Effector memory CD4-positive, alpha-beta T cell (primary cell): ENCODE measurements around the gene NEAT1.
A peak's percentile ranks its signal among the peaks of the same experiment; 100 is the strongest.

Experiments used
- DNase-seq, 3 donors: peaks; one replicate each; pipeline ENCODE4 v3.0.0-alpha.2; 2020
- H3K27ac ChIP-seq: 2 replicates; pipeline ENCODE4 v1.7.0; 2013; ENCODE audit warnings: mild to moderate bottlenecking, low read length, moderate library complexity; ENCODE audit not compliant: insufficient read depth, poor library complexity, severe bottlenecking
- H3K27me3 ChIP-seq: replicated peaks from 2 replicates; pipeline ENCODE4 v1.7.0; 2013; ENCODE audit warnings: mild to moderate bottlenecking, low read length; ENCODE audit not compliant: insufficient read depth, control insufficient read depth, poor library complexity, severe bottlenecking
- H3K36me3 ChIP-seq: 2 replicates; pipeline ENCODE4 v1.7.0; 2013; ENCODE audit warnings: mild to moderate bottlenecking, low read length, moderate library complexity; ENCODE audit not compliant: control insufficient read depth, insufficient read depth
- H3K4me1 ChIP-seq: 2 replicates; pipeline ENCODE4 v1.7.0; 2013; ENCODE audit warnings: low read length, mild to moderate bottlenecking; ENCODE audit not compliant: control insufficient read depth, insufficient read depth, poor library complexity, severe bottlenecking
- H3K4me3 ChIP-seq: 2 replicates; pipeline ENCODE4 v1.7.0; 2013; ENCODE audit warnings: low read length, low read depth, mild to moderate bottlenecking; ENCODE audit not compliant: insufficient read depth, poor library complexity, severe bottlenecking
- H3K9me3 ChIP-seq: 2 replicates; pipeline ENCODE4 v1.7.0; 2013; ENCODE audit warnings: mild to moderate bottlenecking, low read length, moderate library complexity; ENCODE audit not compliant: control insufficient read depth

Gene NEAT1

DNA sequence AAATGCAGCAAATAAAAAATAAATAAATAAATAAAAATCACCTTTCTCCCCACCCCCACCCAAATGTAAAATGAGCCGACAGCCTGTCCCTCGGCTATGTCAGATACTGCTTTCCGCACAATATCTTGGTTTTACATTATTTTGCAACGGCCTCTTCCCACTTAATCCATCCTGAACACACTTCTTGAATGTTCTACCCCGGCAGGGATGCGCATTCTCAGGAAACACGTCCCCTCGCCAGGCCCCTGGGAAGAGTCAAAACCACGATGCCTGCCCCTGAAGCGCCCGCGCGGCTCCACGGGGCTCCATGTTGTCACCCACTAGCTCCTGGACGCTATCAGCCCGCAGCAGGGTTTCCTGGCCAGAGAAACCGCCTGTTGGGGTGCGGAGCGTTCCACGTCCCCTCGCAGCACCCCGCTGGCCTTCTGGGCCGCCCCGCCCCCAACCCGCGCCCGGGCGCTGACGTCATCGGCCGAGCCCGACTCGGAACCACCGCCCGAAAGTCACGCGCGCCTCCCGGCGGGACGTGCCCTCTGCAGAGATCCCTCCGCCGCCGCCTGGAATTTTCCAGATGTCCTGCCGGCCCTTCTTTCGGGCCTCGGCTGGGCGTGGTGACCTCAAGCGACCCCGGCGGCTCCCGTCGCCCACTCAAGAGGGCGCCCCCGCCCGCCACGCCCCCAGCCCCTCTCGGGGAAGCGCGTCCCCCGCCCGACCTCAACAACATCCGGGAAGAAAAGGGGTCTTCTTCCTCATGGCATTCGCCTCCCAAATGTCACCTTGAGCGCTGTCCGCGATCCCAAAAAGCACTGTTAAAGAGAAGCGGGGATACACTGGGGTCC, 585 bp upstream of the NEAT1 start:
- H3K36me3 ChIP-seq: peaks cover 6% of the 10 kb centered on the region
- peaks cover 57% of the 10 kb centered on the region for H3K4me1 ChIP-seq
- H3K4me3 ChIP-seq: peak overlapping the region; percentile 80

DNA sequence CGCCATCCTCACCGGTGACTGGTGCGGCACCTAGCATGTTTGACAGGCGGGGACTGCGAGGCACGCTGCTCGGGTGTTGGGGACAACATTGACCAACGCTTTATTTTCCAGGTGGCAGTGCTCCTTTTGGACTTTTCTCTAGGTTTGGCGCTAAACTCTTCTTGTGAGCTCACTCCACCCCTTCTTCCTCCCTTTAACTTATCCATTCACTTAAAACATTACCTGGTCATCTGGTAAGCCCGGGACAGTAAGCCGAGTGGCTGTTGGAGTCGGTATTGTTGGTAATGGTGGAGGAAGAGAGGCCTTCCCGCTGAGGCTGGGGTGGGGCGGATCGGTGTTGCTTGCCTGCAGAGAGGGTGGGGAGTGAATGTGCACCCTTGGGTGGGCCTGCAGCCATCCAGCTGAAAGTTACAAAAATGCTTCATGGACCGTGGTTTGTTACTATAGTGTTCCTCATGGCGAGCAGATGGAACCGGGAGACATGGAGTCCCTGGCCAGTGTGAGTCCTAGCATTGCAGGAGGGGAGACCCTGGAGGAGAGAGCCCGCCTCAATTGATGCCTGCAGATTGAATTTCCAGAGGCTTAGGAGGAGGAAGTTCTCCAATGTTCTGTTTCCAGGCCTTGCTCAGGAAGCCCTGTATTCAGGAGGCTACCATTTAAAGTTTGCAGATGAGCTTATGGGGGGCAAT, 1.1 kb downstream of the NEAT1 start:
- no peak for DNase-seq
- no peaks in the 10 kb centered on the region for H3K9me3 ChIP-seq
- peak overlapping the region; percentile 99 for H3K27ac ChIP-seq
- H3K27me3 ChIP-seq: no peaks in the 10 kb centered on the region
- peaks cover 6% of the 10 kb centered on the region for H3K36me3 ChIP-seq
- H3K4me3 ChIP-seq: peak overlapping the region; percentile 80
- H3K4me1 ChIP-seq: peaks cover 58% of the 10 kb centered on the region

More for the DNA sequence above, 585 bp upstream of the NEAT1 start:
- H3K27ac ChIP-seq: peak overlapping the region; percentile 99
- peak; percentile 81 to 88 (median 86) for DNase-seq
- H3K27me3 ChIP-seq: no peaks in the 10 kb centered on the region
- H3K9me3 ChIP-seq: no peaks in the 10 kb centered on the region

DNA sequence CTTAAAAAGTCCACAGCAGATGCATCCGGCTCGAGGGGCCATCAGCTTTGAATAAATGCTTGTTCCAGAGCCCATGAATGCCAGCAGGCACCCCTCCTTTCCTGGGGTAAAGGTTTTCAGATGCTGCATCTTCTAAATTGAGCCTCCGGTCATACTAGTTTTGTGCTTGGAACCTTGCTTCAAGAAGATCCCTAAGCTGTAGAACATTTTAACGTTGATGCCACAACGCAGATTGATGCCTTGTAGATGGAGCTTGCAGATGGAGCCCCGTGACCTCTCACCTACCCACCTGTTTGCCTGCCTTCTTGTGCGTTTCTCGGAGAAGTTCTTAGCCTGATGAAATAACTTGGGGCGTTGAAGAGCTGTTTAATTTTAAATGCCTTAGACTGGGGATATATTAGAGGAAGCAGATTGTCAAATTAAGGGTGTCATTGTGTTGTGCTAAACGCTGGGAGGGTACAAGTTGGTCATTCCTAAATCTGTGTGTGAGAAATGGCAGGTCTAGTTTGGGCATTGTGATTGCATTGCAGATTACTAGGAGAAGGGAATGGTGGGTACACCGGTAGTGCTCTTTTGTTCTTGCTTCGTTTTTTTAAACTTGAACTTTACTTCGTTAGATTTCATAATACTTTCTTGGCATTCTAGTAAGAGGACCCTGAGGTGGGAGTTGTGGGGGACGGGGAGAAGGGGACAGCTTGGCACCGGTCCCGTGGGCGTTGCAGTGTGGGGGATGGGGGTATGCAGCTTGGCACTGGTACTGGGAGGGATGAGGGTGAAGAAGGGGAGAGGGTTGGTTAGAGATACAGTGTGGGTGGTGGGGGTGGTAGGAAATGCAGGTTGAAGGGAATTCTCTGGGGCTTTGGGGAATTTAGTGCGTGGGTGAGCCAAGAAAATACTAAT, 1.9 kb downstream of the NEAT1 start:
- H3K4me3 ChIP-seq: peak overlapping the region; percentile 80
- H3K36me3 ChIP-seq: peaks cover 6% of the 10 kb centered on the region
- H3K27ac ChIP-seq: peak overlapping the region; percentile 99
- H3K27me3 ChIP-seq: no peaks in the 10 kb centered on the region
- no peaks in the 10 kb centered on the region for H3K9me3 ChIP-seq
- DNase-seq: peak; percentile 32 to 44 (median 43)
- H3K4me1 ChIP-seq: peaks cover 54% of the 10 kb centered on the region

DNA sequence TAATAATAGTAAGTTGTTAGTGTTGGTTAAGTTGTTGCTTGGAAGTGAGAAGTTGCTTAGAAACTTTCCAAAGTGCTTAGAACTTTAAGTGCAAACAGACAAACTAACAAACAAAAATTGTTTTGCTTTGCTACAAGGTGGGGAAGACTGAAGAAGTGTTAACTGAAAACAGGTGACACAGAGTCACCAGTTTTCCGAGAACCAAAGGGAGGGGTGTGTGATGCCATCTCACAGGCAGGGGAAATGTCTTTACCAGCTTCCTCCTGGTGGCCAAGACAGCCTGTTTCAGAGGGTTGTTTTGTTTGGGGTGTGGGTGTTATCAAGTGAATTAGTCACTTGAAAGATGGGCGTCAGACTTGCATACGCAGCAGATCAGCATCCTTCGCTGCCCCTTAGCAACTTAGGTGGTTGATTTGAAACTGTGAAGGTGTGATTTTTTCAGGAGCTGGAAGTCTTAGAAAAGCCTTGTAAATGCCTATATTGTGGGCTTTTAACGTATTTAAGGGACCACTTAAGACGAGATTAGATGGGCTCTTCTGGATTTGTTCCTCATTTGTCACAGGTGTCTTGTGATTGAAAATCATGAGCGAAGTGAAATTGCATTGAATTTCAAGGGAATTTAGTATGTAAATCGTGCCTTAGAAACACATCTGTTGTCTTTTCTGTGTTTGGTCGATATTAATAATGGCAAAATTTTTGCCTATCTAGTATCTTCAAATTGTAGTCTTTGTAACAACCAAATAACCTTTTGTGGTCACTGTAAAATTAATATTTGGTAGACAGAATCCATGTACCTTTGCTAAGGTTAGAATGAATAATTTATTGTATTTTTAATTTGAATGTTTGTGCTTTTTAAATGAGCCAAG, 2.7 kb downstream of the NEAT1 start:
- peak overlapping the region; percentile 99 for H3K27ac ChIP-seq
- DNase-seq: peak; percentile 75 to 84 (median 78)

DNA sequence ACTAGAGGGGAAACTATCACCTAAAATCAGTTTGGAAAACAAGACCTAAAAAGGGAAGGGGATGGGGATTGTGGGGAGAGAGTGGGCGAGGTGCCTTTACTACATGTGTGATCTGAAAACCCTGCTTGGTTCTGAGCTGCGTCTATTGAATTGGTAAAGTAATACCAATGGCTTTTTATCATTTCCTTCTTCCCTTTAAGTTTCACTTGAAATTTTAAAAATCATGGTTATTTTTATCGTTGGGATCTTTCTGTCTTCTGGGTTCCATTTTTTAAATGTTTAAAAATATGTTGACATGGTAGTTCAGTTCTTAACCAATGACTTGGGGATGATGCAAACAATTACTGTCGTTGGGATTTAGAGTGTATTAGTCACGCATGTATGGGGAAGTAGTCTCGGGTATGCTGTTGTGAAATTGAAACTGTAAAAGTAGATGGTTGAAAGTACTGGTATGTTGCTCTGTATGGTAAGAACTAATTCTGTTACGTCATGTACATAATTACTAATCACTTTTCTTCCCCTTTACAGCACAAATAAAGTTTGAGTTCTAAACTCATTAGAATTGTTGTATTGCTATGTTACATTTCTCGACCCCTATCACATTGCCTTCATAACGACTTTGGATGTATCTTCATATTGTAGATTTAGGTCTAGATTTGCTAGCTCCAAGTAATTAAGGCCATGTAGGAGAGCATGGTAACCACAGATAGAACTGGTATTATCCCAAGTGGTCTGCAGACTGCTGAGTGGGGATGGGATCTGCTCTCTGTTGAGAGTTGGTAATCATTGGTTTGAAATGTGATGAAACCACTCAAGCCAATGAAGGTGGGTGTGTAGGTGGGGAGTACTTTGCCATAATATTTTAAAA, 3.6 kb downstream of the NEAT1 start:
- Histone ChIP-seq H3K9me3 (no peaks in the 10 kb centered on the region), H3K36me3 (peaks cover 6% of the 10 kb centered on the region), H3K27me3 (no peaks in the 10 kb centered on the region), H3K4me1 (peaks cover 46% of the 10 kb centered on the region), H3K4me3 (peak overlapping the region; percentile 80), H3K27ac (peak overlapping the region; percentile 99)
- DNase-seq: no peak

More for the DNA sequence above, 2.7 kb downstream of the NEAT1 start:
- no peaks in the 10 kb centered on the region for H3K9me3 ChIP-seq
- no peaks in the 10 kb centered on the region for H3K27me3 ChIP-seq
- H3K4me3 ChIP-seq: peak overlapping the region; percentile 80
- H3K36me3 ChIP-seq: peaks cover 6% of the 10 kb centered on the region
- peaks cover 52% of the 10 kb centered on the region for H3K4me1 ChIP-seq

DNA sequence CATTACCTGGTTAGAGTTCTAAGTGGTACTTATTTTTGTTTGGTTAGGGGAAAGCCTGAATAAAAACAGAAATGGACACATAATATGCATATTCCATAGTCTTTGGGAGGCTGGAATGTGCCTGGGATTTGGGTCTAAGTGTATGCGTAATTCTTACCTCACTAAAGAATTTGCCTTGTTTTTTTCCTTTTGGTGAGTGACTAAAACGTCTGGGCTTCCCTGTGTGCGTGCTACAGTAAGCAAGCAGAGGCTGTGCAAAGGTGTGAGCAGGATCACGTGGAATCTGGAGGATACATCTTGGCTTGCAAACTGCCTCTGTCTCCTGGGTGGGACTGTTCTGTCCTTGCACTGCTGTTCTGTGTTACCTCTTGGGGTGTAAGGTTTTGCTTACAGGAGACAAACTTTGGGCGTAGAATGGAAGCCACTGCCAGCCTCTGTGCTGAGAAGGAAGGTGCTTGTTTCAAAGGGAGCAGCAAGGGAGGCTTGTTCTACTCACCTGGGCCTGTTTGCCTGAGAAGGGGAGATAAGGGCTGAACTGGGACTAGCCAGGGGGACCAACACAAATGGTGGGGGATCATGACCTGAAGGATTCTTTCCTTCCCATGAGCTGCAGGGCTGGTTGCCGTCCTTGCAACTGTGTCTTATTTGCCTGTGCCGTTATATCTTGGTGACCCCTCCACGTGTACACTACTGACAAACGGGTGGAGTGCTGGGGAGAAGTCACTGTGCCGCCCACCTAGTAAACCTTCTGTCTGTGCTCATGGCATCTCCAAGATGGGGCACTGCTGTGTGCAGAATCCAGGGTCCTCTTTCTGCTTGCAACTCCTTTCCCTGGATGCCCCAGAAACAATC, 4.5 kb downstream of the NEAT1 start:
- H3K4me1 ChIP-seq: peaks cover 44% of the 10 kb centered on the region
- H3K36me3 ChIP-seq: peaks cover 6% of the 10 kb centered on the region
- peak in 2 of 3 donors; percentile 34 to 37 for DNase-seq
- H3K27me3 ChIP-seq: no peaks in the 10 kb centered on the region
- H3K27ac ChIP-seq: peak overlapping the region; percentile 99
- H3K4me3 ChIP-seq: peak overlapping the region; percentile 43
- H3K9me3 ChIP-seq: no peaks in the 10 kb centered on the region

DNA sequence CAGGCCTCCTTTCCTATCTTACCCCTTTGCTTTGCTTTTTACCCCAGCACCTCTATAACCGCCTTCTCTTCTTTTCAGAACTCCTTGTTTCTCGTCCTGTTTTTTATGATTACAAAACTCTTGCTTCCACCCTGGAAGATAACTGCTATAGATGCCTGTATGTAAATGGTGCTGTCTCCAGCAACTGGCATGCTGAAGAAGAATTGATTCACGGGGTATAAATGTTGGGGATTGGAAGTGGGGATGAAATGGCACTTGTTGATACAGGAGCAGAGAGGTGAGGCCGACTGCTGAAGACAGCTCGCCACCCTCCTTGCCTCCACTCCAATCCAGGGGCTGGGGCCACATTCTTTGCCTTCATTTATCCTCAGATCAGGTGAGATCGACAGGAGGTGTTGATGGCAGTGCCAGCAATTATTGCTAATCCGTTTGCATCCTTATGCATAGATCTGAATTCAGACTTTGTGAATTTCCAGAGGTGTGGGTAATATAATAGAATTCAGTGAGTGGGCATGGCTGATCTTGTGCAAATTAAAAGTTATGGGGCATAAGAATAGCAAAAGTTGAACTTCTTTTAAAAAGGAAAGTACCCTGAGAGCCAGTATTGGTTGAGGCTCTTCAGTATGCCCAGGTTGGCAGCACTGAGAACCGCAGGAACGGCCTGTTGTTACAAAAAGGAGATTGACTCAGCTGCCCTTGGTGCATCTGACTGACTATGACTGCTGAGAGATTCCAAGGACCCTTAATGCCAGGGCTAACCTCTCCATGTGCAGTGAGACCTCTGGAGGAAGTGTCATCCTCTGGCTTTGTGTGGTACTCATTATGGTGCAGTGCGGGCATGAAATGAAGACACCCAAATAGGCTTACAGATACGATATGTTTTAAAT, 5.3 kb downstream of the NEAT1 start:
- Histone ChIP-seq H3K27me3 (no peaks in the 10 kb centered on the region), H3K36me3 (peaks cover 6% of the 10 kb centered on the region), H3K4me1 (peaks cover 47% of the 10 kb centered on the region), H3K27ac (peak overlapping the region; percentile 99), H3K9me3 (no peaks in the 10 kb centered on the region), H3K4me3 (peak overlapping the region; percentile 43)
- peak in 1 of 3 donors; percentile 31 for DNase-seq
